Hepatocyte (in vitro differentiated cells): ENCODE results near the gene AOPEP. TPM values are rescaled to one million over a fixed set of nuclear protein-coding genes. Genes with fewer than 3 reads are reported as not detected.

Experiments
- DNase-seq: peaks from one replicate; pipeline ENCODE4 v3.0.0-alpha.2; 2016; ENCODE audit warnings: low spot score
- H2AFZ ChIP-seq: fragments of 200-600 bp; sonication (generic); 2 replicates; pipeline ENCODE4 v1.6.0; 2016; ENCODE audit warnings: antibody characterized with exemption, mild to moderate bottlenecking
- H3K27ac ChIP-seq: fragments of 200-600 bp; sonication (generic); 2 replicates; pipeline ENCODE4 v1.5.1; 2016; ENCODE audit warnings: mild to moderate bottlenecking
- H3K27me3 ChIP-seq: fragments of 200-600 bp; sonication (generic); 2 replicates; pipeline ENCODE4 v1.6.1; 2016
- H3K36me3 ChIP-seq: fragments of 200-600 bp; sonication (generic); replicated peaks from 2 replicates; pipeline ENCODE4 v1.5.1; 2016; ENCODE audit warnings: low read depth; ENCODE audit not compliant: insufficient read depth
- H3K4me1 ChIP-seq: fragments of 200-600 bp; sonication (generic); 2 replicates; pipeline ENCODE4 v1.5.1; 2016; ENCODE audit warnings: mild to moderate bottlenecking, moderate library complexity; ENCODE audit not compliant: insufficient read depth
- H3K4me2 ChIP-seq: fragments of 200-600 bp; sonication (generic); 2 replicates; pipeline ENCODE4 v1.6.0; 2016
- H3K4me3 ChIP-seq: fragments of 200-600 bp; sonication (generic); 2 replicates; pipeline ENCODE4 v1.5.1; 2016; ENCODE audit warnings: mild to moderate bottlenecking
- H3K79me2 ChIP-seq: fragments of 200-600 bp; sonication (generic); 2 replicates; pipeline ENCODE4 v1.6.0; 2017; ENCODE audit warnings: mild to moderate bottlenecking
- H3K9me2 ChIP-seq: fragments of 200-600 bp; sonication (generic); replicated peaks from 2 replicates; pipeline ENCODE4 v1.6.0; 2017; ENCODE audit warnings: mild to moderate bottlenecking; ENCODE audit not compliant: insufficient read depth
- H3K9me3 ChIP-seq: fragments of 200-600 bp; sonication (generic); 2 replicates; pipeline ENCODE4 v1.5.1; 2016; ENCODE audit warnings: low read depth, mild to moderate bottlenecking
- H4K20me1 ChIP-seq: fragments of 200-600 bp; sonication (generic); 2 replicates; pipeline ENCODE4 v1.6.0; 2016; ENCODE audit warnings: mild to moderate bottlenecking; ENCODE audit not compliant: insufficient read depth, poor library complexity, severe bottlenecking
- CTCF ChIP-seq: fragments of 200-600 bp; sonication (generic); IDR thresholded peaks from 2 replicates; pipeline ENCODE4 v1.5.1; 2016; ENCODE audit warnings: antibody characterized with exemption, mild to moderate bottlenecking; ENCODE audit not compliant: poor library complexity
- EZH2 ChIP-seq: fragments of 200-600 bp; sonication (generic); IDR thresholded peaks from 2 replicates; pipeline ENCODE4 v1.6.1; 2016; ENCODE audit warnings: antibody characterized with exemption, mild to moderate bottlenecking, borderline replicate concordance
- EZH2phosphoT487 ChIP-seq: fragments of 200-600 bp; sonication (generic); IDR thresholded peaks from one replicate; pipeline ENCODE4 v1.6.1; 2018; ENCODE audit warnings: antibody characterized with exemption, mild to moderate bottlenecking, low read depth, moderate library complexity; ENCODE audit not compliant: unreplicated experiment, severe bottlenecking
- WGBS: methylation state at CpG from one replicate; pipeline ENCODE4 v1.1.6; 2016; ENCODE audit warnings: low lambda C conversion rate; ENCODE audit errors: missing lambda C conversion rate; 5-methylcytosine and 5-hydroxymethylcytosine counted together
- polyA plus RNA-seq: library from polyadenylated mRNA; unstranded; fragments of >200 nt; fragmentation: Nextera tagmentation; extraction: Ambion mirVana; gene quantifications from 2 replicates; pipeline ENCODE4 v1.2.1, GENCODE V29; 2016
- total RNA-seq: library from RNA; depleted of rRNA; stranded (reverse); fragments of >200 nt; gene quantifications from 2 replicates; pipeline ENCODE4 v1.2.3, GENCODE V29; 2014

Gene AOPEP
- total and polyA plus RNA-seq, 2 experiments from 2014 or later: 82.8 to 101 TPM

GRCh38 chr9:95030920-95031642, 304.6 kb downstream of the AOPEP start:
- no peaks in the 10 kb centered on the region for H3K9me2 ChIP-seq
- no peaks in the 10 kb centered on the region for H3K27me3 ChIP-seq
- H3K36me3 ChIP-seq: no peaks in the 10 kb centered on the region
- H4K20me1 ChIP-seq: peaks cover 50% of the 10 kb centered on the region
- no peak overlapping the region for H3K4me3 ChIP-seq
- no peak for DNase-seq
- WGBS: 71% methylated on average over 10 of the region's 10 CpGs
- peaks cover 58% of the 10 kb centered on the region for H3K4me1 ChIP-seq
- TF ChIP-seq EZH2 (no peak), EZH2phosphoT487 (no peak), CTCF (no peak)
- H3K4me2 ChIP-seq: peak overlapping the region; percentile 56
- H3K79me2 ChIP-seq: peaks cover 99% of the 10 kb centered on the region
- no peak overlapping the region for H2AFZ ChIP-seq
- H3K9me3 ChIP-seq: no peaks in the 10 kb centered on the region
- H3K27ac ChIP-seq: peak overlapping the region; percentile 76

- no peak overlapping the region for H2AFZ ChIP-seq
- no peaks in the 10 kb centered on the region for H3K9me2 ChIP-seq
- H3K4me3 ChIP-seq: no peak overlapping the region
- H3K27me3 ChIP-seq: no peaks in the 10 kb centered on the region
- no peaks in the 10 kb centered on the region for H3K36me3 ChIP-seq
- H3K79me2 ChIP-seq: peaks cover 99% of the 10 kb centered on the region
- peak overlapping the region; percentile 76 for H3K27ac ChIP-seq
- TF ChIP-seq EZH2: no peak
- TF ChIP-seq EZH2phosphoT487: no peak
- TF ChIP-seq CTCF: no peak
- WGBS: 42% methylated on average over 5 of the region's 5 CpGs
- H4K20me1 ChIP-seq: peaks cover 51% of the 10 kb centered on the region
- peak overlapping the region; percentile 56 for H3K4me2 ChIP-seq
- H3K9me3 ChIP-seq: no peaks in the 10 kb centered on the region
- DNase-seq: peak; percentile 37
- peaks cover 61% of the 10 kb centered on the region for H3K4me1 ChIP-seq
Observed at GRCh38 chr9:95031711-95032461, 305.4 kb downstream of the AOPEP start.

GRCh38 chr9:95032580-95033341, 306.3 kb downstream of the AOPEP start:
- Histone ChIP-seq H3K4me1 (peaks cover 70% of the 10 kb centered on the region), H2AFZ (no peak overlapping the region)

More at GRCh38 chr9:95032580-95033341, 306.3 kb downstream of the AOPEP start:
- WGBS: 57% methylated on average over 9 of the region's 9 CpGs
- Histone ChIP-seq H4K20me1 (peaks cover 51% of the 10 kb centered on the region), H3K27me3 (no peaks in the 10 kb centered on the region), H3K27ac (peak overlapping the region; percentile 76), H3K36me3 (no peaks in the 10 kb centered on the region), H3K9me2 (no peaks in the 10 kb centered on the region), H3K4me3 (no peak overlapping the region), H3K79me2 (peaks cover 99% of the 10 kb centered on the region), H3K9me3 (no peaks in the 10 kb centered on the region), H3K4me2 (peak overlapping the region; percentile 56)
- TF ChIP-seq CTCF (no peak), EZH2phosphoT487 (no peak), EZH2 (no peak)
- DNase-seq: no peak
